HG03175 (cell line): Measurements from ENCODE around the gene DIP2C.
"Not testable (repeated sequence)": the region's sequence is repeated elsewhere in the genome, so short reads cannot be mapped to it uniquely, and the experiment has no call there.

Source experiments
- ATAC-seq: cut with Tn5 transposase; IDR thresholded peaks from one replicate; pipeline ENCODE4 v1.9.1; 2021; ENCODE audit warnings: mild to moderate bottlenecking, moderate library complexity; ENCODE audit not compliant: unreplicated experiment

The DIP2C gene

DNA sequence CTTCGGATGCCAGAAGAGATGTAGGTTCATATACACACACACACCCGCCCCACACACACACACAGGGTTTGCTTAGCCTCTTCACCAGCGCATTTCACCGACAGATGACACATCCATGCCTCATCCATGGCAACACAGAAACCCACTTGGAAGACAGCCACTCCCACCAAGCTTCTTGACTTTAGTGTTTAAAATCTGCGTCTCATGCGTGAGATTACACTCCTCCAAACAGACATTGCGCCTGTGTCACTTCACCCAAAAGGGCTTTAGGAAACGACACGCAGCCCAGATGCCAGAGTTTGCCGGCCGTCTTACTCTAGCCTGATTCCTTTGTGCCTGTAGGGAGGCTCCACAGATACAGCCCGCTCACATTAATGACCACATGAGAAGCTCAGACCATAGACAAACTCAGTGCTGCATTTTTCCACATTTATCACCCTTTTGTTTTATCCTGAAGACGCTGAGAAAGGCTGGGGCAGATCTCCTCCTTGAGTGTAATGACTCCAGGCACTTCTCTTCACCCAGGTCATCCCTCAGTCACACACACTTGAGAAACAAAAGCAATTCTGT lies 73.8 kb downstream of the DIP2C start:
- no peak for ATAC-seq

DNA sequence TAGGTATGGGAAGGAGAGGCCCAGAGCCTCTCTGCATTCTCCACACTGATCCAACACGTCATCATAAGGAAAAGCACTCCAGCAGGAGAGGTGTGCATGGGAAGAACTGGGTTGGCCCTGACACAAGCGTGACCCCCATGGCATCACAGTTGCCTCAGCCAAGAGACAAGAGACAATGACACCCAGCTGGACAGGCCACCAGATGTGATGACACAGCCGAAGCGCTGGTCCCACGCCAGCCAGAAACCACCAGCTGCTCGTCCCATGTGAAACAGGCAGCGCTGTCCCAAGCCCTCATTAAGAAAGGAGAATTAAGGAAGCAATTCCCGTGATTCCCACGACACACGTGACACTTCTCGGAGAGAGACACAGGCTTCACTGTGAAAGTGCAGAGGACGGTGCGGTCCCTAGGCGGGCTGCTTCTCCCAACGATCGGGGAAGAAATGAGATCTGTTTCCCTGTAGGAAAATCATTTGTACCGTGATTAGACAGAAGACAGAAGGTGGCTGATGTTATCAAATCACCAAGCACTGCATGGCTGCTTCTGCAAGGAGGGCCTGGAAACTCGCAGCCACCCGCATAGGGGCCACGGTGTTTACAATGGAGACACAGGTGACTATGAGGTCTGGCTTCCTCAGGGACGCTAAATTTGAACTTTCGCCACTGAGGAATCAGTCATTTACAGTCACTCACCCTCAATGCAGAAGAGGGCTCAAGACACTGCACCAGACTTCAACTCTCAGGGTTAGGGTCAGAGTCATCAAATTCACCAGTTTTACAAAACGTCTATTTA lies 74.5 kb downstream of the DIP2C start:
- no peak for ATAC-seq

DNA sequence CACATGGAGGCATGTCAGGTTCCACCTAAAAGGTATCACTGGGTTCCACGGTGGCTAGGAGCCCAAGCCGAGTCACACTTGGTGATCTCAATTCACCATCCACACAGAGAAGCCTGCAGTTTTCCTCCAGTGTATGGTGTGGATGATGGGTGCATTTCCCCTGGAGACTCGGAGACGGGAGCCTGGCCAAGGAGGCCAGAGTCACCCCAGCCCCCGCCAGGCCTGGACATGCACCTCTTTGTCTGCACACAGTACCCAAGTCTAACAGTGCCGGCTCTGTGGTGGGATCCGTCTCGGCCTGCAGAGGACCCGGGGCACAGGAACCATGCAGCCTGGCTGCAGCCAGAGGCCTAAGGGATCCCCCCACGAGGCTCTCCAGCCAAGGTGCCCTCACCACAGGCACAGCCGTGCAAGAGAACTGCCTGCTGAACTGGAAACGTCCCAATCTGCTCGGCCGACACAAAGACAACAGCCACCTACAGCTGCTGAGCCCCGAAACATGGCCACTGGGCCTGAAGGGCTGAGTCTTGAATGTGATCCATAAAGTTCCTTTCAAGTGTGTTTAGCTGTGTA lies 75.2 kb downstream of the DIP2C start:
- ATAC-seq = no peak

DNA sequence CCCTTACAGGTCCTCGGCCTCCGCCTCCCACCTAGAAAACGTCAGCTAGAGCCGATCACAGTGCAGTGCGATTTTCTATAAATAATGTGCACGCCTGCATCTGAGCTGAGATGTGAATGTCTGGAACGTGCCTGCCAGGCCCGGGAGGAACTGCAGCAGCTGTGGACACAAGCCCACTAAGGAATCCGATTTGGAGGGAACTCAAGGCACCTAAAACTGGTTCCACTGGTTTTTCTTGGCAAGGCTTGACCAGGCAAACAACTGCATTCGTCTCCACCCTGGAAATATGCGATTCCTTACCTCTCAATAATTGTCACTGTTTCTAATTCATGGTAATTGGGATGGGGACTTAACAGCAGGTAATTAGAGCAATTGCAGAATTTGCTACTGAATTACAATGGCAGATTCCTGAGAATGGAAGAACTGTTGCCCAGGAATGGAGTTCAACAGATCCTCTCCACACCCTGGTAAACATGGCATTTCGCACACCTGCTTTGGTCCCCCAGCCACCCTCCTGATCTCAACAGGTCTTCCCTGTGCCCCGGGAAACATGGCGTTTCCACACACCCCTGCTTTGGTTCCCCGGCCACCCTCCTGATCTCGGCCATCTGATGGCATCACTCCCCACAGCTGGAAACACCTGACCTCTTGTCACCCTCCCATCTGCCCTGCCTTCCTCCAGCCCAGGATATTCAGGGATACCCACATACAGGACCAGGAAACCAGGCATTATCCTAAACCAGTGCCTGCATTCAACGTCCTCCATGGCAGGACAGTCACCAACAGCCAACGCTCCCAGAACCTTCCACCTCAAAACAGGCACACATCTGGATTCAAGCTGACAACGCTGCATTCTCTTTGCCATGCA lies 76.0 kb downstream of the DIP2C start:
- no peak for ATAC-seq

DNA sequence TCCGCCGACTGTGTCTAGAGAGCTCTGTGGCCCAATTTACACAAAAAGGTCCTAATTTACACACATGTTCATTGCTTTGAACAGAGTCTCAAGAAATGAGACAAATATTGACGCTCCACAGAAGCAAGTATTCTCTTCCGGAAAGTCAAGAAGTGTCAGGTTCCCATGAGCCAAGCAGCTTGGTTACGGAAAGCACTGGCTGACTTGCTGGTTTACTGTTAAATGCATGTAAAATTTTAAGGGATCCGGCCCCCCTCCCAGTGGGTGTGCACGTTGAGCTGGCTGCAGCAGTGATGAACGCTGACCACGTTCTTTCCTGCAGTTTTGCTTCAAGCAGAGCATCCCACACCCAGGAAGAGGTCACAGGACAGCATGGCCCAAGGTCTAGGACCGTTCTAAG lies 76.8 kb downstream of the DIP2C start:
- ATAC-seq = no peak

DNA sequence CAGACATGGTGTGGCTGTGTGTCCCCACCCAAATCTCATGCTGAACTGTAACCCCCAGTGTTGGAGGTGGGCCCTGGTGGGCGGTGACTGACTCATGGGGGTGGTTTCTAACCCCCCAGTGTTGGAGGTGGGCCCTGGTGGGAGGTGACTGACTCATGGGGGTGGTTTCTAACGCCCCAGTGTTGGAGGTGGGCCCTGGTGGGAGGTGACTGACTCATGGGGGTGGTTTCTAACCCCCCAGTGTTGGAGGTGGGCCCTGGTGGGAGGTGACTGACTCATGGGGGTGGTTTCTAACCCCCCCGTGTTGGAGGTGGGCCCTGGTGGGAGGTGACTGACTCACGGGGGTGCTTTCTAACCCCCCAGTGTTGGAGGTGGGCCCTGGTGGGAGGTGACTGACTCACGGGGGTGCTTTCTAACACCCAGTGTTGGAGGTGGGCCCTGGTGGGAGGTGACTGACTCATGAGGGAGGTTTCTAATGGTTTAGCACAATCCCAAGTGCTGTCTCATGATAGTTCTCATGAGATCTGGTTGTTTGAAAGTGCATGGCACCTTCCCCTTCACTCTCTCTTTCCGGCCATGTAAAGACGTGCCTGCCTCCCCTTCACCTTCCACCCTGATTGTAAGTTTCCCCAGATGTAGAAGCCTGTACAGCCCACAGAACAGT lies 78.7 kb downstream of the DIP2C start:
- not testable (repeated sequence) for ATAC-seq

DNA sequence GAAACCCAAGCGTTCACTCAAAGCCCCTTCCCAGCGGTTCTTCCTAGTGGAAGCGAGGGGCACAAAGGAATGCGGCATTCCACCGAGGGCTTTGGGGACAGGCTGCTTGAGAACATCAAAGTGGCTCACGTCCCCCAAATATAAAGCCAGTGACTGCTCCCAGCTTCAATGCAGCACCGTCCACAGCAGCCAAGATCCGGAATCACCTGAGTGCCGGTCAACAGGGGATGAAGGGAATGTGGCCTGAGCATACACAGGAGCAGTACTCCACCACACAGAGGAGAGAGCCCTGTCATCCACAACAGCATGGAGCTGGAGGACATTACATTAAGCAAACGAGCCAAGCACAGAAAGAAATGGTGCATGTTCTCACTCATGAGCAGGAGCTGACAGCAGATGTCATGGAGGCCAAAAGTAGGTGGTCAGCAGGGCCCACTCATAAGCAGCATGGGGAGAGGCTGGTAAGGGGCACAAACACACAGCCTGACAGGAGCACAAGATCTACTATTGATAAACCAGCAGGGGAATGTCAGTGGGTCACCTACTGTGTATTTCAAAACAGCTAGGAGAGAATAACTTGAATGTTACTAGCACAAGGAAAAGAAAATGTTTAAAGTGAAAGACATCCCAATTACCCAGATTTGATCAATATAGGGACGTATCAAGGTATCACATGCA lies 79.5 kb downstream of the DIP2C start:
- ATAC-seq = no peak

DNA sequence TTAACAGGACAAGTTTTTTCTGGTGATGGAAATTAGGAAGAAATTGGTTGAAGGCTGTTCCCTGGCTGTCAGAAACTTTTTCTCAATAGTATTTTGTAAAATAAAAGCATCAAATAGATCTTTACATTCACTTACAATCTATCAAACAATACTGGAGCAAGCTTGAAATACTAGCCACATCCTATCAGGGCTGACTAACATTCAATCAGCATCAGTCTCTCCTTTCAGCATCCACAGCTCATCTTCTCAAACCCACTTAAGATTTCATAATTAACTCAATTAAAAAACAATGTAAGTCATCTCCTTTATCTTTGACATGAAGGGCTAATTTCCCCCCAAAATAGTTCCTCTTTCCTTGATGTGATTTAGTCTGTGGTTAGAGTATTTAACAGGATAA lies 80.2 kb downstream of the DIP2C start:
- ATAC-seq = no peak

DNA sequence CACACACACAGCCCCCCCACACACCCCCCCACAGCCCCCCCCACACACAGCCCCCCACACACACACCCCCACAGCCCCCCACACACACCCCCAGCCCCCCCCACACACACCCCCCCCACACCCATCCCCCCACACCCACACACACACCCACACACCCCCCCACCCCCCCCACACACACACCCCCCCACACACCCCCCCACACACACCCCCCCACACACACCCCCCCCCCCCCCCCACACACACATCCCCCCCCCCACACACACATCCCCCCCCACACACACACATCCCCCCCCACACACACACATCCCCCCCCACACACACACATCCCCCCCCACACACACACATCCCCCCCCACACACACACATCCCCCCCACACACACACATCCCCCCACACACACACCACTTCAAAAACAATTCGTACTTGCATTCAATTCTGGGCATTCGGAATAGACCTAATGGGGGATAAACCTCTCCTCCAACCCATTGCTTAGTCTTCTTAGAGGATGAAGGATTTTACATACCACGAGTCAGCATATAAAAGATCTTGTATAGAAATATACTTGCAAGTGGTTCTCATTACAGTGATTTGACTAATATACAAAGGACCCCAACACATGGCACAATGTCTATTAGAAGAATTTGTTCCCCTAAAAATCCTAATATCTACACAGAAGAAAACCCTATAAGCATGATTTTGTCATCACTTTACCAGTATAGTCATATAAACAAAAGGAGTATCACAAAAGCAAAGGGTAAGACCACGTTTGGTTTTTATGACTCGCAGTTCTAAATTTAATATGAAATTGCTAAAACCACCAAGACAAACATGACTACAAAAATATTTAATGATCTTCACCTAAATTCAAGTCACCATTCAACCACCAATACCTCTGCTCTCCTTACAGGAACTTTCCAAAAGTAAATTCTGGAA lies 80.9 kb downstream of the DIP2C start:
- no peak for ATAC-seq

DNA sequence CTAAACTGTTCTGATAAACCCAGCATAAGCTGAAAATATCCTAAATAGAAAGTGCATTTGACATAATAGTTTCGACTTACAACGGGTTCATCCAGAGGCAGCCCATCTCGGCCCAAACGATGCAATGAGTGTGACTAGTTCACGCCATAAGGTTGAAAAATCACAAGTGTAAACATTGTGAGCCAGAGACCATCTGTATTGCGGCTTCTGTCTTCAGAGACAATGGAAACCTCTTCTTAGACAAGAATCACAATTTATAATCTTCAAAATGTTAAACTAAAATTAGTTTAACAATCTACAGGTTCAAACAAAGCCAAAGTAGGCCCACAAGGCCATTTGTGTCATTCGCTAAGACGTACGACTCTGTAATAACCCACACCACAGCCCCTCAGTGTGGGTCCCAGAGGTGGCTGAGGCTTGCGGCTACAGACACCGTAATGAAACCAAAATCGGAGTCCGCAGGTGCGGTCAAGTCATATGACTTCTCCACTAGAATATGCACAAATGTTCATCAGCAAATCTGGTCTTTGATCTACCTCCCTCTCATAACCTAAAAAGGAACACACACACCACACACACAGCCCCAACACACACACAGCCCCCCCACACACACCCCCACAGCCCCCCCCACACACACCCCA lies 81.8 kb downstream of the DIP2C start:
- ATAC-seq = no peak

DNA sequence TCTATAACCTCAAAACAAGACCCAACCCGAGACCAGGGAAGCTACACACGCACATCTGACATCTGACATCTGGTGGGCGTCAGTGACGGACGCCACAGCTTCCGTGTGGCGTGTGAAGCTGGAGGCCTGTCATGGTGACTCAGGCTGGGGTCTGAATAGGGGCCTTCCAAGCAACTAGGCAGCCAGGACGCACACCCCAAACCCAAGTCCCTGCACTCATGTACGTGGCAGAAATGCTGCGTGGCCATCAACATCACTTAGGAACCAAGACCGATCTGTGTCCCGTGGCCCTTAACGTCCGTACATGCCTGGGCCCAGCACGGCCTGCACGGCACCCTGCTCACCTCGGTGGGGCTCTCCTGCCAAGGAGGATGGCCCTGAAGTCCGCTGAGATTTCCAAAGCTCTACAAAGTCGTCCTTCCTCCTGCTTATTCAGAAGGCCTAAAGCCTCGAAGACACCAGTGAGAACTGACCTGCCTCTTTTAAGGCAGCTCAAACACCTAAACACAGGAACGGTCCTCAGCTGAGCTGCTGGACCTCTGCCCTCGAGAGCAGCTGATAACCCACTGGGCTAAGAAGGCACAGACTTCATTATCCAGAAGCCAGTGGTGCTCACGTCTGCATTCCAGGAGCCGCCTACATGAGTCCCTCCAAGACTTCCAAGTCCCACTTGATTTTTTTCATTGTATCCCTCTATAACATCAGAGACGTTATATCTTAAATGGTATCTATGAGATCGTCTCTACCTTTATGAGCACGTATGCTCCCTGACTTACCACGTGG lies 82.5 kb downstream of the DIP2C start:
- ATAC-seq = no peak

DNA sequence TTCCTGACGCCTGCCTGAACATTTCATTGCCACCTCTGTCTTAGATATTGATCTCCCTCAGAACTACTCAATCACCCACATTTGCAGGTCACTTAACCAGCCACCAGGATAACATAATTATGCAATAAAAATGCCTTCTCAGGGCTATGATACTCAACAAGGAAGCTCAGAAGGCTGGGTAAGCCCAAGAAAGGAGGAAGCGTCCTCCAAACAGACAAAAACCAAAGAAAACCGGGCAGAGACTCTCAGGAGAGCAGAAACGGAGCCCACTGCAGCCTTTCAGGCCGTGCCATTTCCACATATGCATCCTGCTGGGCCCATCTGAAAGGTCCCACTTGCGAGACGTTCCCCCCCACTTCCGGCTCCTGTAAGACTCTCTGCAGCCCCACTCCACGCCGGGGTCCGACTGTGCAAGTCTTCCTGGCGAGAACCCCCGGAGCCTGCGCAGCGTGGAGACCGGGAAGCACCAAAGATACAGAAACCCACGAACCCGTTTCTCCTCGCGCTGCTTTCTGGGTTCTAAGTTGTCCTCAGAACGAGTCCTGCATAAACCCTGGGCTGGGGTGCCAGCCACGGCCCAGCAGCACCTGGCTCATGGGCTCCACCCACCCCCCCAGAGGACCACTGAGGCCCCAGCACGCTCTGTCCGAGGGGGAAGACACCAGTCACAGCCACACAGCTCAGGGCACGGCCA lies 83.7 kb downstream of the DIP2C start:
- no peak for ATAC-seq

DNA sequence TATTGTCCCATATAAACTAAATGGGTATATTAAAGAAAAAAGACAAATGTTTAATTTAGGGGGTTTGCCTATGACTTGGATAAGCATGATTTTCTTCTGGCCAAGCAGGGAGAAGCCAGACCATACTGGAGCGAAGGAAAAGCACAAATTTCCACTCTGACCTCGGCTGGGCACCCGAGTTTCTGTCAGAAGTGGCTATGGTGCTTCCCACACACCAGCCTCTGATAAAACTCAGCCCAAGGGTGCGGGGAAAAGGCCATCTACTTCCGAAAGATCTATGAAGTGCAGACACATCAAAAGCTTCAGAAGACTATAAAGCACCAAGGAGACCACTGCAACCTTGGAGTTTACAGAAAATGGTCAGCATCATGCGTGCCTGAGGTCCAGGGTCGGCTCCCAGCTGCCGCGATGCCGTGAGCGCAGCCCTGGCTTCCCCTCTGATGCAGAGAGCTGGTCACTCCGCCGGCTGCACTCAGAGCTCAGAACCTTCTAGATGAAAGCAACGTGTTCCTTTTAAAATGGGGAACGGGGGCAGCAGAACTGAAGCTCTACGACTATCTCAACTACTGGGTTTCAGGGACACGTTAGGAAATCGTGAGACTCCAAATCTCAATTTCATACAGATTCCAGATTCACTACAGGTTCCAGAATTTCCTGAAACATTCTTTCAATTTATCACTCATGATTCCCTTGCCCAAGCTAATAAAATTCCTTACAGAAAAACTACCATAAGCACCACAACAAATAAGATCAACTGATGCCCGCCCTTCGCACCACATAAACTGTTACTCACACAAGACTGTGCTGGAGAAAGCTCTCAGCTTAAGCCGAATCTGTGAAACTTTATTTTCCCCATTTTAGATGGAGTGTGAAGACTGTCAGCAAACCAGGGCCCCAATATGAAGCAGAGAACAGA lies 84.5 kb downstream of the DIP2C start:
- no peak for ATAC-seq

DNA sequence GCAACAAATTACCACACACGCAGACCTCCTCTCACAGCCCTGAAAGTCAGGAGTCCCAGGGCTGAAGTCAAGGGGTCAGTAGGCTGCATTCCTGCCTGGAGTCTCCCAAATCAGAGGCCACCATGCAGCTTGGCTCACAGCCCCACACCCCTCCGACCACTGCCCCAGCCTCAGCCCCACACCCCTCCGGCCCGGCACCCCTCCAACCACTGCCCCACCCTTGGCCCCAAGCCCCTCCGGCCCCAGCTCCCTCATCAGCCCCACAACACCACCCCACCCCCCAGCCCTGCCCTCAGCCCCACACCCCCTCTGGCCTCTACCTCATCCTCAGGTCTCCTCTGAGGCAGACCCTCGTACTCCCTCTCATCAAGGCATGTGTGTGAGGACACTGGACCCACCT lies 85.7 kb downstream of the DIP2C start:
- ATAC-seq = no peak

DNA sequence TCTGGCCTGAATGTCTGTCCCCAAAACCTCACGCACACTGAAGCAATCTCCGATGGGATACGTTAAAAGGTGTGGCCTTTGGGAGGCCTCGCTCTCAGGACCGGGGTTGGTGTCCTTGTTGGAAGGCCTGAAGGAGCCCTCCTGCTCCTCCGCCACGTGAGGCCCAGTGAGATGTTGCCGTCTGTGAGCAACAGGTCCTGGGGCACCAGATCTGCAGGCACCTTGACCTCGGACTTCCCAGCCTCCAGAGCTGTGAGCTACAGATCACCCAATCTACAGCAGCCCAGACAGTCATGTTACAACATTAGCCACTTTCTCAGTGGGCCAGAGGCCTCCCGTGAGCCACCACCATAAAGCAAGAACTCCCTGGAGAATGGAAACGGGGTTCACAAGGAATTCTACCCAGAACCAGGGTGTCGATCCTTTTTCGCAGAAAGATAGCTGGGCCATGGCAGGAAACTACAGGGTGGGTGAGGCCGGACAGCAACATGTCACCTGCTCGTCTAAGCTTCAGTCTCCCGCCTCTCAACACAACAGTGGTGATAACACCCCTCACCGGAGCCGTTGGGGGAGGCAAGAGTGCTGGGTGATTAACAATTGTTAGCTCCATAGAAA lies 87.0 kb downstream of the DIP2C start:
- no peak for ATAC-seq

DNA sequence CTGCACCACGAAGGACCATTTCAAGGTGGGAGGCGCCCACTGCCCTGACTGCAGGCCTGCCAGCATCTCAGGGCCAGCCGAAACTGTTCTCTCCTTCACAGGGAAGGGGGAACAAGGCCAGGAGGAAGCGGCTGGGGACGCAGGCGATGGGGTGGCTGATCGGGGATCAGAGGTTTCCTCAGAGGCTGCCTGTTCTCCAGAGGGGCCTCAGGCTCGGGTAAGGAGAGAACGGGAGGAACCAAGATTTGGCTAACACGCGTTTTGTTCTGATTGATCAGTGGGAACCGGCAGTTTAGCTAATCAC lies 87.9 kb downstream of the DIP2C start:
- ATAC-seq = no peak
